H1 (cell line): ENCODE measurements around the gene C1QL3. TPM values are rescaled to one million over a fixed set of nuclear protein-coding genes. Genes with fewer than 3 reads are reported as not detected.

ENCODE experiments used
- CTCF ChIA-PET: fragments of 300-600 bp; sonication (Branson Sonifier 250); formaldehyde crosslinking; loops from one replicate; lab custom pipeline; 2021; ENCODE audit not compliant: partially characterized antibody; lab: Charles Lee
- POLR2A ChIA-PET: fragments of 300-600 bp; sonication (Branson Sonifier 250); formaldehyde crosslinking; loops from one replicate; lab custom pipeline; 2021; ENCODE audit warnings: inconsistent platforms; ENCODE audit not compliant: partially characterized antibody; lab: Charles Lee
- DNase-seq, 2 experiments: peaks; one replicate each; pipeline versions ENCODE4 v3.0.0 to v3.0.0-alpha.2; 2010 to 2022; ENCODE audit warnings: low spot score in 2 of 2, low read depth in 1 of 2, mixed read lengths in 1 of 2
- FAIRE-seq: peaks from 2 replicates; lab custom pipeline; 2011; peaks lifted over from hg19 to GRCh38; lab: Jason Lieb, UNC
- H2AFZ ChIP-seq: 2 replicates; pipeline ENCODE4 v1.8.1; 2012; ENCODE audit warnings: low read length, inconsistent platforms
- H2AK5ac ChIP-seq: 2 replicates; pipeline ENCODE4 v1.6.1; 2013; ENCODE audit warnings: low read depth, low read length
- H2BK120ac ChIP-seq: replicated peaks from 2 replicates; pipeline ENCODE3; 2013; ENCODE audit warnings: low read depth, low read length, inconsistent platforms
- H2BK12ac ChIP-seq: 2 replicates; pipeline ENCODE4 v1.6.1; 2013; ENCODE audit warnings: low read depth, low read length
- H2BK15ac ChIP-seq: 2 replicates; pipeline ENCODE4 v1.6.1; 2013; ENCODE audit warnings: low read length
- H2BK20ac ChIP-seq: 2 replicates; pipeline ENCODE4 v1.6.1; 2013; ENCODE audit warnings: low read length
- H2BK5ac ChIP-seq: 2 replicates; pipeline ENCODE4 v1.6.1; 2013; ENCODE audit warnings: low read depth, low read length
- H3K14ac ChIP-seq: 2 replicates; pipeline ENCODE4 v1.6.1; 2013; ENCODE audit warnings: inconsistent platforms; ENCODE audit not compliant: insufficient read length
- H3K18ac ChIP-seq: 2 replicates; pipeline ENCODE4 v1.6.1; 2013; ENCODE audit warnings: low read length; ENCODE audit errors: extremely low read depth
- H3K23ac ChIP-seq: 2 replicates; pipeline ENCODE4 v1.6.1; 2013; ENCODE audit warnings: inconsistent platforms; ENCODE audit not compliant: insufficient read length
- H3K23me2 ChIP-seq: 2 replicates; pipeline ENCODE4 v1.6.1; 2013; ENCODE audit warnings: low read depth, low read length
- H3K27ac ChIP-seq: 2 replicates; pipeline ENCODE4 v1.6.1; 2011; ENCODE audit warnings: low read depth, low read length, inconsistent platforms
- H3K27me3 ChIP-seq, 4 experiments: replicated peaks in 1 of 4; 1 replicate in 1 of 4; 2 replicates in 3 of 4; pipeline versions ENCODE4 v1.6.1 to v1.8.1; 2011 to 2013; ENCODE audit warnings: low read length in 3 of 4, mild to moderate bottlenecking in 3 of 4, inconsistent platforms in 2 of 4, mixed read lengths in 2 of 4, moderate library complexity in 1 of 4; ENCODE audit not compliant: control insufficient read depth in 3 of 4, insufficient read depth in 3 of 4; ENCODE audit errors: extremely low read depth in 1 of 4
- H3K36me3 ChIP-seq, 4 experiments: 2 replicates each; pipeline versions ENCODE4 v1.6.1 to v1.8.1; 2011 to 2013; ENCODE audit warnings: mild to moderate bottlenecking in 4 of 4, low read length in 3 of 4, moderate library complexity in 2 of 4, control low read depth in 1 of 4, inconsistent platforms in 1 of 4; ENCODE audit not compliant: insufficient read depth in 4 of 4, control insufficient read depth in 2 of 4
- H3K4ac ChIP-seq: replicated peaks from 2 replicates; pipeline ENCODE3; 2013; ENCODE audit warnings: low read length, low read depth, mixed read lengths, inconsistent platforms; ENCODE audit not compliant: insufficient read length
- H3K4me1 ChIP-seq, 4 experiments: replicated peaks in 1 of 4; 1 replicate in 1 of 4; 2 replicates in 3 of 4; pipeline versions ENCODE4 v1.6.1 to v1.8.1; 2011 to 2013; ENCODE audit warnings: low read length in 3 of 4, inconsistent platforms in 2 of 4, mixed read lengths in 1 of 4; ENCODE audit not compliant: insufficient read depth in 4 of 4, control insufficient read depth in 3 of 4
- H3K4me2 ChIP-seq, 2 experiments: 2 replicates each; pipeline versions ENCODE4 v1.6.1 to v1.8.1; 2011 to 2013; ENCODE audit warnings: low read depth in 2 of 2, low read length in 2 of 2, control low read depth in 1 of 2, inconsistent platforms in 1 of 2, mild to moderate bottlenecking in 1 of 2; ENCODE audit not compliant: insufficient read depth in 1 of 2
- H3K4me3 ChIP-seq, 4 experiments: fragments of 200-600, 300-600 bp in 1 of 4; sonication (generic), shearing (Covaris generic), sonication (Bioruptor Twin) in 1 of 4; 2 replicates each; pipeline versions ENCODE4 v1.5.1 to v1.8.1; 2011 to 2016; ENCODE audit warnings: low read length in 4 of 4, low read depth in 3 of 4, control low read depth in 2 of 4, inconsistent platforms in 2 of 4, mild to moderate bottlenecking in 2 of 4, mixed read lengths in 1 of 4, moderate library complexity in 1 of 4; ENCODE audit not compliant: insufficient read depth in 2 of 4; ENCODE audit errors: extremely low read depth in 1 of 4
- H3K56ac ChIP-seq: replicated peaks from 2 replicates; pipeline ENCODE3; 2013; ENCODE audit warnings: low read depth, mild to moderate bottlenecking, mixed read lengths, low read length, inconsistent platforms; ENCODE audit not compliant: insufficient read length
- H3K79me1 ChIP-seq: 2 replicates; pipeline ENCODE4 v1.6.1; 2013; ENCODE audit warnings: low read depth, low read length, control low read depth
- H3K79me2 ChIP-seq, 2 experiments: 2 replicates each; pipeline versions ENCODE4 v1.6.1 to v1.8.1; 2012 to 2013; ENCODE audit warnings: low read length in 2 of 2, mild to moderate bottlenecking in 2 of 2, inconsistent platforms in 1 of 2; ENCODE audit not compliant: insufficient read depth in 2 of 2, control insufficient read depth in 1 of 2
- H3K9ac ChIP-seq, 4 experiments: replicated peaks in 1 of 4; 1 replicate in 1 of 4; 2 replicates in 3 of 4; pipeline versions ENCODE4 v1.6.1 to v1.8.1; 2011 to 2013; ENCODE audit warnings: low read depth in 3 of 4, low read length in 3 of 4, control low read depth in 2 of 4, mild to moderate bottlenecking in 2 of 4, moderate library complexity in 2 of 4, inconsistent platforms in 1 of 4; ENCODE audit errors: extremely low read depth in 1 of 4
- H3K9me3 ChIP-seq, 2 experiments: 2 replicates each; pipeline versions ENCODE4 v1.6.1 to v1.8.1; 2012 to 2013; ENCODE audit warnings: mild to moderate bottlenecking in 2 of 2, moderate library complexity in 2 of 2, control low read depth in 1 of 2, inconsistent platforms in 1 of 2, low read depth in 1 of 2, low read length in 1 of 2, mixed read lengths in 1 of 2; ENCODE audit not compliant: insufficient read depth in 2 of 2
- H4K20me1 ChIP-seq, 2 experiments: replicated peaks in 1 of 2; 2 replicates each; pipeline versions ENCODE3 to v1.8.1; 2011 to 2013; ENCODE audit warnings: inconsistent platforms in 2 of 2, low read length in 2 of 2, mild to moderate bottlenecking in 1 of 2; ENCODE audit not compliant: insufficient read depth in 2 of 2, control insufficient read depth in 1 of 2
- H4K5ac ChIP-seq: 2 replicates; pipeline ENCODE4 v1.6.1; 2013; ENCODE audit warnings: low read length, low read depth, mixed read lengths, inconsistent platforms; ENCODE audit not compliant: insufficient read length
- H4K8ac ChIP-seq: 2 replicates; pipeline ENCODE4 v1.8.0; 2013; ENCODE audit warnings: mild to moderate bottlenecking, moderate library complexity, low read length, inconsistent platforms; ENCODE audit not compliant: insufficient read depth; ENCODE audit errors: extremely low read depth
- H4K91ac ChIP-seq: replicated peaks from 2 replicates; pipeline ENCODE3; 2013; ENCODE audit warnings: low read length, mixed read lengths, inconsistent platforms; ENCODE audit not compliant: insufficient read length
- ASH2L ChIP-seq: fragments of 200-600, 300-600 bp; sonication (generic); IDR thresholded peaks from one replicate; pipeline ENCODE4 v1.7.1; 2017; ENCODE audit warnings: low read length
- CTBP2 ChIP-seq: IDR thresholded peaks from 2 replicates; pipeline ENCODE4 v1.7.0; 2011; ENCODE audit warnings: borderline replicate concordance, mild to moderate bottlenecking, moderate library complexity, mixed read lengths, low read length; ENCODE audit not compliant: insufficient read depth, insufficient read length
- EGR1 ChIP-seq: IDR thresholded peaks from 2 replicates; pipeline ENCODE4 v1.6.1; 2011; ENCODE audit warnings: low read depth, low read length, borderline replicate concordance
- FOSL1 ChIP-seq: IDR thresholded peaks from 2 replicates; pipeline ENCODE4 v1.6.1; 2011; ENCODE audit warnings: mild to moderate bottlenecking, low read depth, low read length, moderate library complexity; ENCODE audit not compliant: insufficient read depth
- HDAC2 ChIP-seq, 2 experiments: fragments of 300-600 bp in 1 of 2; sonication (generic) in 1 of 2; IDR thresholded peaks; 2 replicates each; pipeline ENCODE4 v1.6.1; 2011 to 2012; ENCODE audit warnings: low read depth in 2 of 2, low read length in 2 of 2, mild to moderate bottlenecking in 2 of 2, moderate library complexity in 2 of 2, borderline replicate concordance in 1 of 2, inconsistent platforms in 1 of 2
- KDM5A ChIP-seq: fragments of 200-600 bp; IDR thresholded peaks from 2 replicates; pipeline ENCODE4 v1.7.1; 2012; ENCODE audit warnings: mild to moderate bottlenecking, low read length, inconsistent platforms, mixed read lengths
- RAD21 ChIP-seq, 2 experiments: IDR thresholded peaks in 1 of 2; conservative IDR thresholded peaks in 1 of 2; 2 replicates each; pipeline ENCODE4 v1.6.1; 2011; ENCODE audit warnings: low read depth in 2 of 2, low read length in 2 of 2, improper control_type of control experiment in 1 of 2, inconsistent platforms in 1 of 2, mild to moderate bottlenecking in 1 of 2, moderate library complexity in 1 of 2
- RNF2 ChIP-seq: fragments of 200-900, 300-1000 bp; sonication (generic); IDR thresholded peaks from 2 replicates; pipeline ENCODE4 v1.7.1; 2016; ENCODE audit warnings: borderline replicate concordance, low read depth, mild to moderate bottlenecking, antibody characterized with exemption, low read length; ENCODE audit not compliant: poor library complexity, severe bottlenecking; ENCODE audit errors: missing control alignments
- SP1 ChIP-seq: IDR thresholded peaks from 2 replicates; pipeline ENCODE4 v1.6.1; 2011; ENCODE audit warnings: low read depth, low read length
- SP4 ChIP-seq: IDR thresholded peaks from 2 replicates; pipeline ENCODE4 v1.6.1; 2012; ENCODE audit warnings: low read length, inconsistent platforms
- SRF ChIP-seq: IDR thresholded peaks from 2 replicates; pipeline ENCODE4 v1.6.1; 2011; ENCODE audit warnings: mild to moderate bottlenecking, low read depth, low read length, moderate library complexity
- TAF7 ChIP-seq: optimal IDR thresholded peaks from 2 replicates; pipeline ENCODE3; 2011; ENCODE audit warnings: low read depth, mild to moderate bottlenecking, inconsistent platforms, low read length, moderate library complexity, borderline replicate concordance
- WGBS, 2 experiments: shearing (Covaris generic) in 1 of 2; methylation state at CpG; one replicate each; pipeline versions ENCODE4 v1.1.6 to v1.1.7; 2013 to 2015; ENCODE audit warnings: low lambda C conversion rate in 2 of 2, mixed read lengths in 2 of 2, inconsistent platforms in 1 of 2, low coverage in 1 of 2, missing lambda C conversion rate in 1 of 2; ENCODE audit not compliant: insufficient replicate concordance in 2 of 2, insufficient coverage in 1 of 2, insufficient read length in 1 of 2; ENCODE audit errors: extremely low coverage in 1 of 2, missing lambda C conversion rate in 1 of 2; 5-methylcytosine and 5-hydroxymethylcytosine counted together
- polyA plus RNA-seq, 7 experiments: library from polyadenylated mRNA; depleted of rRNA in 3 of 7; stranded (reverse) in 5 of 7; unstranded in 2 of 7; fragments of >200 nt in 5 of 7; fragments of 200-250 nt in 2 of 7; gene quantifications; 1 replicate in 5 of 7; 2 replicates in 1 of 7; 4 replicates in 1 of 7; pipeline versions ENCODE4 v1.2.1 to v1.2.3, GENCODE V29; 2011 to 2013; ENCODE audit warnings: missing spikeins in 2 of 7, mixed read lengths in 2 of 7
- total RNA-seq: library from RNA; stranded (reverse); fragmentation: NEBNext Ultra II Directional; extraction: Animal tissue kit (Norgen Biotek cat#: 25700); gene quantifications from 2 replicates; pipeline ENCODE4 v1.2.1, GENCODE V29; 2021

C1QL3 gene
- total and polyA plus RNA-seq, 2 of the 8 experiments (the other 6 are each of a cell fraction or from before 2014, with no cell fraction given): 1.0 to 1.8 TPM

GRCh38 chr10:16483241-16483917 lies 38.3 kb downstream of the C1QL3 start:
- no peaks in the 10 kb centered on the region for H3K36me3 ChIP-seq
- no peak overlapping the region for H3K18ac ChIP-seq
- no peaks in the 10 kb centered on the region for H3K79me1 ChIP-seq
- no peaks in the 10 kb centered on the region for H3K23me2 ChIP-seq
- no peak overlapping the region for H2BK15ac ChIP-seq
- no peak overlapping the region for H3K23ac ChIP-seq
- no peak overlapping the region for H4K5ac ChIP-seq
- H3K56ac ChIP-seq: no peak overlapping the region
- no peak overlapping the region for H4K91ac ChIP-seq
- POLR2A ChIA-PET: no interaction called here
- H3K9me3 ChIP-seq: no peaks in the 10 kb centered on the region
- CTCF ChIA-PET: interaction anchor here (0.9 kb wide), 1 partner anchor 452 kb away, joined by 3 read pairs; no protein-coding TSS in a partner anchor
- DNase-seq (no peak), FAIRE-seq (no peak)
- no peak overlapping the region for H3K4me3 ChIP-seq
- H2BK120ac ChIP-seq: no peak overlapping the region
- H3K4me1 ChIP-seq: no peaks in the 10 kb centered on the region
- no peaks in the 10 kb centered on the region for H4K20me1 ChIP-seq
- no peak overlapping the region for H3K4ac ChIP-seq
- no peak overlapping the region for H2BK5ac ChIP-seq
- no peak overlapping the region for H3K14ac ChIP-seq
- H3K4me2 ChIP-seq: no peak overlapping the region
- no peaks in the 10 kb centered on the region for H3K79me2 ChIP-seq
- no peak overlapping the region for H2BK20ac ChIP-seq
- peaks cover 0 to 1% (median 0%) of the 10 kb centered on the region in 4 experiments; a peak in 1 of 7 replicates for H3K27me3 ChIP-seq
- no peak overlapping the region for H2AFZ ChIP-seq
- 92% methylated on average over 11 of the region's 11 CpGs; no CpG with 5 or more reads in 1 of the 2 experiments for WGBS, 2 experiments
- H2AK5ac ChIP-seq: no peak overlapping the region
- H3K9ac ChIP-seq: no peak overlapping the region
- no peak overlapping the region for H2BK12ac ChIP-seq
- H4K8ac ChIP-seq: no peak overlapping the region
- H3K27ac ChIP-seq: no peak overlapping the region
- TF ChIP-seq ASH2L (no peak), FOSL1 (no peak), KDM5A (no peak), RAD21 (IDR thresholded peaks at IDR 0.05 in 1 of 2, conservative IDR thresholded peaks at IDR 0.05 in 1 of 2; ENCODE audit: low read depth in 2 of 2, low read length in 2 of 2) (no peak), SRF (no peak), EGR1 (no peak), TAF7 (no peak), SP4 (no peak), RNF2 (no peak), SP1 (no peak), HDAC2 (IDR thresholded peaks at IDR 0.05; ENCODE audit: borderline replicate concordance in 1 of 2, low read depth in 2 of 2, low read length in 2 of 2) (no peak), CTBP2 (no peak)
